GM19193 (cell line): Measurements from ENCODE around the gene HPCAL4.

Experiments
- POLR2A ChIP-seq: IDR thresholded peaks from 4 replicates; pipeline ENCODE4 v1.6.1; 2011; ENCODE audit not compliant: insufficient read depth, insufficient read length; ENCODE audit errors: extremely low read depth

HPCAL4 gene

GRCh38 chr1:39631361-39632322 lies 59.6 kb downstream of the HPCAL4 start:
- no peak for TF ChIP-seq POLR2A

GRCh38 chr1:39628807-39629350 lies 62.4 kb downstream of the HPCAL4 start:
- TF ChIP-seq POLR2A = no peak
